Activated CD4-positive, alpha-beta memory T cell treated with anti-CD3 and anti-CD28 coated beads for 36 hours (primary cell): ENCODE results near the gene MGMT. TPM values are rescaled to one million over a fixed set of nuclear protein-coding genes. Genes with fewer than 3 reads are reported as not detected.

Experiments
- CTCF ChIA-PET: fragments of 350-600 bp; sonication (Branson Sonifier 250); formaldehyde crosslinking; loops from one replicate; lab custom pipeline; 2021; ENCODE audit warnings: antibody characterized with exemption, inconsistent platforms; lab: Charles Lee
- POLR2A ChIA-PET: fragments of 350-600 bp; sonication (Branson Sonifier 250); formaldehyde crosslinking; loops from one replicate; lab custom pipeline; 2021; ENCODE audit warnings: antibody characterized with exemption; lab: Charles Lee
- DNase-seq: peaks from one replicate; pipeline ENCODE4 v3.0.0-alpha.2; 2020
- H3K27ac Mint-ChIP-seq: one replicate; pipeline ENCODE4 v1.8.0; 2021; ENCODE audit warnings: mixed read lengths
- H3K27me3 Mint-ChIP-seq: one replicate; pipeline ENCODE4 v1.8.0; 2021; ENCODE audit warnings: mixed read lengths
- H3K36me3 Mint-ChIP-seq: one replicate; pipeline ENCODE4 v1.8.0; 2021; ENCODE audit warnings: mixed read lengths
- H3K4me1 Mint-ChIP-seq: one replicate; pipeline ENCODE4 v1.8.0; 2021; ENCODE audit warnings: low read depth, mixed read lengths
- H3K4me3 Mint-ChIP-seq: one replicate; pipeline ENCODE4 v1.8.0; 2021; ENCODE audit warnings: mild to moderate bottlenecking, mixed read lengths
- H3K9me3 Mint-ChIP-seq: one replicate; pipeline ENCODE4 v1.8.0; 2021; ENCODE audit warnings: mixed read lengths
- intact Hi-C: fragments of 100-400 bp; cut with micrococcal nuclease; formaldehyde crosslinking; loops from one replicate; pipeline ENCODE4 v1.15.1; 2023
- total RNA-seq, 2 experiments: library from RNA; stranded (reverse); gene quantifications; one replicate each; pipeline ENCODE4 v1.2.3, GENCODE V29; 2021

MGMT gene
- total RNA-seq, 2 experiments from 2014 or later, result 22.9 to 23.8 TPM

GRCh38 chr10:129501652-129502436 is 34.8 kb downstream of the MGMT start:
- CTCF ChIA-PET, result no interaction called here
- no peak overlapping the region for H3K27ac Mint-ChIP-seq
- H3K36me3 Mint-ChIP-seq, result peaks cover 38% of the 10 kb centered on the region
- intact Hi-C loops, result no loop called here
- no peak for DNase-seq
- no peak overlapping the region for H3K4me3 Mint-ChIP-seq
- peaks cover 13% of the 10 kb centered on the region for H3K4me1 Mint-ChIP-seq
- POLR2A ChIA-PET, result no interaction called here
- H3K27me3 Mint-ChIP-seq, result no peaks in the 10 kb centered on the region
- H3K9me3 Mint-ChIP-seq, result peaks cover 5% of the 10 kb centered on the region

GRCh38 chr10:129502448-129502847 is 35.4 kb downstream of the MGMT start:
- intact Hi-C loops, result no loop called here
- H3K4me1 Mint-ChIP-seq, result peaks cover 13% of the 10 kb centered on the region
- no peak for DNase-seq
- POLR2A ChIA-PET, result no interaction called here
- H3K27me3 Mint-ChIP-seq, result no peaks in the 10 kb centered on the region
- no peak overlapping the region for H3K4me3 Mint-ChIP-seq
- CTCF ChIA-PET, result no interaction called here
- no peak overlapping the region for H3K27ac Mint-ChIP-seq
- H3K9me3 Mint-ChIP-seq, result peaks cover 5% of the 10 kb centered on the region
- peaks cover 33% of the 10 kb centered on the region for H3K36me3 Mint-ChIP-seq

- intact Hi-C loops, result no loop called here
- H3K4me1 Mint-ChIP-seq, result peaks cover 8% of the 10 kb centered on the region
- CTCF ChIA-PET, result no interaction called here
- H3K27me3 Mint-ChIP-seq, result no peaks in the 10 kb centered on the region
- DNase-seq, result no peak
- H3K27ac Mint-ChIP-seq, result no peak overlapping the region
- H3K9me3 Mint-ChIP-seq, result peaks cover 14% of the 10 kb centered on the region
- H3K4me3 Mint-ChIP-seq, result no peak overlapping the region
- peaks cover 32% of the 10 kb centered on the region for H3K36me3 Mint-ChIP-seq
- POLR2A ChIA-PET, result no interaction called here
These were observed 38.5 kb downstream of the MGMT start for GRCh38 chr10:129505500-129506075.

- Mint-ChIP-seq H3K36me3 (peaks cover 29% of the 10 kb centered on the region), H3K4me3 (no peak overlapping the region), H3K27ac (no peak overlapping the region), H3K4me1 (peaks cover 8% of the 10 kb centered on the region), H3K27me3 (no peaks in the 10 kb centered on the region), H3K9me3 (peaks cover 14% of the 10 kb centered on the region)
- CTCF ChIA-PET, result no interaction called here
- POLR2A ChIA-PET, result no interaction called here
- intact Hi-C loops, result no loop called here
- DNase-seq, result no peak
These were observed 39.2 kb downstream of the MGMT start for GRCh38 chr10:129506101-129506797.

GRCh38 chr10:129507216-129507889 is 40.3 kb downstream of the MGMT start:
- H3K27me3 Mint-ChIP-seq, result no peaks in the 10 kb centered on the region
- peaks cover 8% of the 10 kb centered on the region for H3K4me1 Mint-ChIP-seq
- intact Hi-C loops, result no loop called here
- H3K4me3 Mint-ChIP-seq, result no peak overlapping the region
- peaks cover 14% of the 10 kb centered on the region for H3K9me3 Mint-ChIP-seq
- peaks cover 25% of the 10 kb centered on the region for H3K36me3 Mint-ChIP-seq
- POLR2A ChIA-PET, result no interaction called here
- H3K27ac Mint-ChIP-seq, result no peak overlapping the region
- CTCF ChIA-PET, result no interaction called here
- no peak for DNase-seq

GRCh38 chr10:129509155-129509554 is 42.1 kb downstream of the MGMT start:
- intact Hi-C loops, result no loop called here
- no peaks in the 10 kb centered on the region for H3K27me3 Mint-ChIP-seq
- no peak overlapping the region for H3K4me3 Mint-ChIP-seq
- H3K27ac Mint-ChIP-seq, result no peak overlapping the region
- CTCF ChIA-PET, result no interaction called here
- DNase-seq, result no peak
- peaks cover 14% of the 10 kb centered on the region for H3K9me3 Mint-ChIP-seq
- POLR2A ChIA-PET, result no interaction called here
- peaks cover 23% of the 10 kb centered on the region for H3K36me3 Mint-ChIP-seq
- peaks cover 7% of the 10 kb centered on the region for H3K4me1 Mint-ChIP-seq

- no peaks in the 10 kb centered on the region for H3K27me3 Mint-ChIP-seq
- H3K4me1 Mint-ChIP-seq, result peaks cover 1% of the 10 kb centered on the region
- peaks cover 14% of the 10 kb centered on the region for H3K9me3 Mint-ChIP-seq
- no peak overlapping the region for H3K4me3 Mint-ChIP-seq
- H3K36me3 Mint-ChIP-seq, result peaks cover 22% of the 10 kb centered on the region
- POLR2A ChIA-PET, result no interaction called here
- DNase-seq, result no peak
- intact Hi-C loops, result no loop called here
- H3K27ac Mint-ChIP-seq, result no peak overlapping the region
- CTCF ChIA-PET, result no interaction called here
These were observed 42.8 kb downstream of the MGMT start for GRCh38 chr10:129509835-129510234.

GRCh38 chr10:129511086-129511485 is 44.0 kb downstream of the MGMT start:
- no peak overlapping the region for H3K27ac Mint-ChIP-seq
- no peak for DNase-seq
- no peaks in the 10 kb centered on the region for H3K4me1 Mint-ChIP-seq
- H3K27me3 Mint-ChIP-seq, result no peaks in the 10 kb centered on the region
- ChIA-PET CTCF (no interaction called here), POLR2A (no interaction called here)
- intact Hi-C loops, result no loop called here
- no peak overlapping the region for H3K4me3 Mint-ChIP-seq
- peaks cover 21% of the 10 kb centered on the region for H3K36me3 Mint-ChIP-seq
- H3K9me3 Mint-ChIP-seq, result peaks cover 14% of the 10 kb centered on the region

GRCh38 chr10:129511758-129512157 is 44.7 kb downstream of the MGMT start:
- POLR2A ChIA-PET, result no interaction called here
- H3K9me3 Mint-ChIP-seq, result peaks cover 14% of the 10 kb centered on the region

GRCh38 chr10:129513312-129513711 is 46.3 kb downstream of the MGMT start:
- Mint-ChIP-seq H3K27me3 (no peaks in the 10 kb centered on the region), H3K9me3 (peaks cover 9% of the 10 kb centered on the region), H3K36me3 (peaks cover 13% of the 10 kb centered on the region), H3K27ac (no peak overlapping the region), H3K4me1 (no peaks in the 10 kb centered on the region), H3K4me3 (no peak overlapping the region)
- CTCF ChIA-PET, result no interaction called here
- no peak for DNase-seq
- intact Hi-C loops, result no loop called here
- POLR2A ChIA-PET, result no interaction called here

More at GRCh38 chr10:129511758-129512157, 44.7 kb downstream of the MGMT start:
- no peak for DNase-seq
- Mint-ChIP-seq H3K36me3 (peaks cover 16% of the 10 kb centered on the region), H3K4me1 (no peaks in the 10 kb centered on the region), H3K27ac (no peak overlapping the region), H3K4me3 (no peak overlapping the region), H3K27me3 (no peaks in the 10 kb centered on the region)
- CTCF ChIA-PET, result interaction anchor here (1.1 kb wide), 1 partner anchor 24 kb away, joined by 3 read pairs; no protein-coding TSS in a partner anchor
- intact Hi-C loops, result no loop called here

GRCh38 chr10:129514568-129515451 is 47.8 kb downstream of the MGMT start:
- intact Hi-C loops, result no loop called here
- Mint-ChIP-seq H3K4me1 (no peaks in the 10 kb centered on the region), H3K36me3 (peaks cover 8% of the 10 kb centered on the region), H3K27me3 (no peaks in the 10 kb centered on the region), H3K9me3 (peaks cover 4% of the 10 kb centered on the region), H3K4me3 (no peak overlapping the region), H3K27ac (no peak overlapping the region)
- DNase-seq, result no peak
- POLR2A ChIA-PET, result no interaction called here
- CTCF ChIA-PET, result no interaction called here
